ENCODE results near the gene YIF1A. TPM values are rescaled to one million over a fixed set of nuclear protein-coding genes. Genes with fewer than 3 reads are reported as not detected.

YIF1A gene
- total RNA-seq, 1 experiment from 2014 or later: 54.7 TPM

- no peaks in the 10 kb centered on the region for H4K20me1 ChIP-seq (ENCODE audit: insufficient read depth)
- POLR2A ChIA-PET: interaction anchor here (1.0 kb wide), 1 partner anchor 16 kb away, joined by 3 read pairs; no protein-coding TSS in a partner anchor
- no peaks in the 10 kb centered on the region for H3K9me2 ChIP-seq (ENCODE audit: insufficient read depth)
- H3K36me3 ChIP-seq (ENCODE audit: control insufficient read depth in 1 of 2, insufficient read depth in 2 of 2, low read length in 2 of 2): peaks cover 0 to 13% of the 10 kb centered on the region in 2 experiments; a peak in 1 of 4 replicates
- RAD21 ChIA-PET (ENCODE audit: low non-redundant PET in 1 of 2, low total read pairs in 2 of 2, uncharacterized antibody in 2 of 2, unreplicated experiment in 2 of 2): interaction anchor here in 1 of 2 experiments (1.9 kb wide), 1 partner anchor 16 kb away, joined by 6 read pairs; no protein-coding TSS in a partner anchor
- peak; percentile 54 for DNase-seq (ENCODE audit: low read depth, low spot score)
- H3K9me3 ChIP-seq (ENCODE audit: control insufficient read depth in 1 of 2, insufficient read depth in 1 of 2, low read depth in 1 of 2, low read length in 2 of 2): no peaks in the 10 kb centered on the region
- peak overlapping the region; percentile 56 for H3K9ac ChIP-seq (ENCODE audit: low read length)
- peak overlapping the region; percentile 73 for H3K4me2 ChIP-seq (ENCODE audit: low read length)
- TF ChIP-seq RAD21 (IDR thresholded peaks at IDR 0.05; ENCODE audit: low read depth) (no peak), YY1 (IDR thresholded peaks at IDR 0.05; ENCODE audit: extremely low read depth, insufficient replicate concordance, low read depth, low read length) (peak; percentile 67), ELF1 (IDR thresholded peaks at IDR 0.05; ENCODE audit: borderline replicate concordance, low read depth) (no peak), POLR2A (IDR thresholded peaks at IDR 0.05; ENCODE audit: borderline replicate concordance, extremely low read depth, insufficient read depth, insufficient read length) (no peak), JUND (IDR thresholded peaks at IDR 0.05) (no peak), CEBPB (IDR thresholded peaks at IDR 0.05; ENCODE audit: low read depth) (no peak), POLR2AphosphoS5 (IDR thresholded peaks at IDR 0.05; ENCODE audit: low read depth, low read length) (peak; percentile 15; the same call in 1 of the 2 replicates), SIN3A (IDR thresholded peaks at IDR 0.05; ENCODE audit: low read depth) (no peak), FOSL1 (IDR thresholded peaks at IDR 0.05; ENCODE audit: low read depth) (no peak), ZBTB33 (IDR thresholded peaks at IDR 0.05; ENCODE audit: extremely low read depth, insufficient replicate concordance, low read length) (no peak), ATF3 (IDR thresholded peaks at IDR 0.05) (no peak), EZH2phosphoT487 (IDR thresholded peaks at IDR 0.05; ENCODE audit: borderline replicate concordance) (no peak), CBX3 (IDR thresholded peaks at IDR 0.05; ENCODE audit: low read depth) (no peak), TCF7L2 (IDR thresholded peaks at IDR 0.05; ENCODE audit: borderline replicate concordance, extremely low read depth, insufficient read depth, insufficient read length) (no peak), SP1 (IDR thresholded peaks at IDR 0.05; ENCODE audit: low read depth) (no peak), CTCF (IDR thresholded peaks at IDR 0.05 in 2 of 3, conservative IDR thresholded peaks at IDR 0.05 in 1 of 3; ENCODE audit: borderline replicate concordance in 1 of 3, insufficient read depth in 1 of 3, low read depth in 2 of 3, low read length in 2 of 3) (peak in 2 of 3 experiments; percentile 92 to 97; a peak in 4 of 6 replicates)
- H3K4me3 ChIP-seq (replicated peaks in 1 of 2; ENCODE audit: low read depth in 1 of 2, low read length in 2 of 2): peak overlapping the region in 1 of 2 experiments; percentile 21; a peak in 1 of 4 replicates
- ATAC-seq: peak; percentile 86
- CTCF ChIA-PET: interaction anchor here (3.7 kb wide), 1 partner anchor 16 kb away, joined by 42 read pairs; no protein-coding TSS in a partner anchor
- peak overlapping the region; percentile 41 for H3K27ac ChIP-seq (ENCODE audit: low read depth, low read length)
- H3K4me1 ChIP-seq (ENCODE audit: control insufficient read depth in 1 of 2, insufficient read depth in 2 of 2, low read length in 2 of 2): peaks cover 17 to 57% of the 10 kb centered on the region in 2 experiments
- intact Hi-C loops (cut with micrococcal nuclease): loop anchor here (1.0 kb wide), 1 partner anchor 16 kb away; no protein-coding TSS in a partner anchor
- BruUV-seq (replicated peaks): no TSS peak
- no peaks in the 10 kb centered on the region for H3K27me3 ChIP-seq (ENCODE audit: insufficient read depth, low read length)
- H3K79me2 ChIP-seq (ENCODE audit: insufficient read depth, low read length): no peaks in the 10 kb centered on the region
- H2AFZ ChIP-seq (ENCODE audit: low read depth, low read length, poor library complexity, severe bottlenecking): peak overlapping the region; percentile 42
Measured at GRCh38 chr11:66328302-66329144, 39.6 kb upstream of the YIF1A start.

Measured in HCT116 (cell line).